OCI-LY3 (cell line): ENCODE data around the gene MBD4.

ENCODE experiments used
- H2AFZ ChIP-seq: fragments of 200-600, 300-600 bp; shearing (Covaris generic); 2 replicates; pipeline ENCODE4 v1.6.0; 2014; ENCODE audit warnings: antibody characterized with exemption, low read depth, low read length
- H3K27ac ChIP-seq: fragments of 200-600, 300-600 bp; sonication (generic); 2 replicates; pipeline ENCODE4 v1.5.1; 2014; ENCODE audit warnings: mild to moderate bottlenecking, low read length, moderate library complexity, mixed read lengths
- H3K27me3 ChIP-seq: fragments of 200-600, 300-600 bp; sonication (generic); 2 replicates; pipeline ENCODE4 v1.6.1; 2014; ENCODE audit warnings: low read depth, low read length, mixed read lengths
- H3K36me3 ChIP-seq: fragments of 200-600, 300-600 bp; sonication (generic); replicated peaks from 2 replicates; pipeline ENCODE3; 2014; ENCODE audit warnings: low read depth, low read length, mixed read lengths
- H3K4me1 ChIP-seq: fragments of 300-600, 200-600 bp; sonication (generic); 2 replicates; pipeline ENCODE4 v1.6.1; 2014; ENCODE audit warnings: low read length, mixed read lengths
- H3K4me2 ChIP-seq: fragments of 200-600, 300-600 bp; sonication (generic); 2 replicates; pipeline ENCODE4 v1.6.1; 2014; ENCODE audit warnings: low read length, mixed read lengths
- H3K4me3 ChIP-seq: fragments of 300-600, 200-600 bp; sonication (generic); 2 replicates; pipeline ENCODE4 v1.5.1; 2014; ENCODE audit warnings: antibody characterized with exemption, mild to moderate bottlenecking, low read length, moderate library complexity
- H3K79me2 ChIP-seq: fragments of 300-600, 200-600 bp; shearing (Covaris generic); 2 replicates; pipeline ENCODE4 v1.6.1; 2014; ENCODE audit warnings: mild to moderate bottlenecking, low read length, mixed read lengths
- H3K9ac ChIP-seq: fragments of 300-600, 200-600 bp; shearing (Covaris generic); 2 replicates; pipeline ENCODE4 v1.6.0; 2014; ENCODE audit warnings: mild to moderate bottlenecking, low read length, moderate library complexity
- H3K9me3 ChIP-seq: fragments of 200-600, 300-600 bp; shearing (Covaris generic); 2 replicates; pipeline ENCODE4 v1.6.1; 2014; ENCODE audit warnings: low read length, mixed read lengths; ENCODE audit not compliant: insufficient read depth
- H4K20me1 ChIP-seq: fragments of 200-600, 300-600 bp; sonication (generic); 2 replicates; pipeline ENCODE4 v1.6.1; 2016; ENCODE audit warnings: low read length, mixed read lengths; ENCODE audit not compliant: insufficient read depth
- CTCF ChIP-seq: fragments of 200-600, 300-600 bp; sonication (generic); IDR thresholded peaks from 2 replicates; pipeline ENCODE4 v1.5.1; 2014; ENCODE audit warnings: antibody characterized with exemption, low read length, low read depth
- EZH2phosphoT487 ChIP-seq: fragments of 200-600 bp; shearing (Covaris generic); IDR thresholded peaks from 2 replicates; pipeline ENCODE4 v1.6.1; 2018; ENCODE audit warnings: antibody characterized with exemption, mixed run types, low read depth

The MBD4 gene

GRCh38 chr3:129410971-129411370 is 28.8 kb downstream of the MBD4 start:
- no peaks in the 10 kb centered on the region for H3K79me2 ChIP-seq
- no peaks in the 10 kb centered on the region for H3K27me3 ChIP-seq
- H3K9ac ChIP-seq = no peak overlapping the region
- TF ChIP-seq EZH2phosphoT487 = no peak
- TF ChIP-seq CTCF = no peak
- H4K20me1 ChIP-seq = no peaks in the 10 kb centered on the region
- H3K36me3 ChIP-seq = no peaks in the 10 kb centered on the region
- H3K4me2 ChIP-seq = no peak overlapping the region
- no peaks in the 10 kb centered on the region for H3K9me3 ChIP-seq
- no peak overlapping the region for H3K27ac ChIP-seq
- H3K4me1 ChIP-seq = peaks cover 3% of the 10 kb centered on the region; the same call in 1 of the 2 replicates
- H3K4me3 ChIP-seq = no peak overlapping the region
- H2AFZ ChIP-seq = no peak overlapping the region

DNA sequence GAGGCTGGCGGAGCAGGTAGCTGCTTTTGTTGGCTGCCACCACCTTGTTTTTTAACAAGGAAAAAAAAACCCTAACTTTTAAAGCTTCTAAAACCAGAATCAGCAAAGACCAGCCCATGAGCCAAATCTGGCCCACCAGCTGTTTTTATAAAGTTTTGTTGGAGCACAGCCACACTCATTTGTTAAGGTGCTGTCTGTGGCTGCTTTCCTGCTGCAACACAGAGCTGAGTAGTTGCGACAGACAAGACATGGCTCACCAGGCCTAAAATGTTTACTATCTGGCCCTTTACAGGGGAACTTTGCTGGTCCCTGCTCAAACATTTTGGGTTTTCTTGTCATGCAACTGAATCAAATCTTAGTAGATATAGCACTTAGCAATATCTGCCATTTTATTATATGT is 30.2 kb downstream of the MBD4 start:
- no peaks in the 10 kb centered on the region for H4K20me1 ChIP-seq
- peaks cover 3% of the 10 kb centered on the region; the same call in 1 of the 2 replicates for H3K4me1 ChIP-seq
- H2AFZ ChIP-seq = no peak overlapping the region
- H3K27me3 ChIP-seq = no peaks in the 10 kb centered on the region
- H3K4me2 ChIP-seq = no peak overlapping the region
- H3K9me3 ChIP-seq = no peaks in the 10 kb centered on the region
- H3K4me3 ChIP-seq = no peak overlapping the region
- H3K36me3 ChIP-seq = no peaks in the 10 kb centered on the region
- no peak overlapping the region for H3K27ac ChIP-seq
- no peak for TF ChIP-seq EZH2phosphoT487
- TF ChIP-seq CTCF = no peak
- no peaks in the 10 kb centered on the region for H3K79me2 ChIP-seq
- no peak overlapping the region for H3K9ac ChIP-seq

- Histone ChIP-seq H3K9ac (no peak overlapping the region), H2AFZ (no peak overlapping the region), H3K4me2 (no peak overlapping the region), H3K79me2 (no peaks in the 10 kb centered on the region), H4K20me1 (no peaks in the 10 kb centered on the region), H3K36me3 (no peaks in the 10 kb centered on the region), H3K27me3 (no peaks in the 10 kb centered on the region), H3K9me3 (no peaks in the 10 kb centered on the region), H3K4me1 (peaks cover 6% of the 10 kb centered on the region), H3K27ac (no peak overlapping the region), H3K4me3 (no peak overlapping the region)
- TF ChIP-seq CTCF = no peak
- TF ChIP-seq EZH2phosphoT487 = no peak
Observed at GRCh38 chr3:129404610-129405009, 35.1 kb downstream of the MBD4 start.

- Histone ChIP-seq H3K27me3 (no peaks in the 10 kb centered on the region), H3K36me3 (no peaks in the 10 kb centered on the region), H3K4me3 (no peak overlapping the region), H3K4me1 (peaks cover 6% of the 10 kb centered on the region), H3K4me2 (no peak overlapping the region), H3K27ac (no peak overlapping the region), H3K9ac (no peak overlapping the region), H2AFZ (no peak overlapping the region), H3K9me3 (no peaks in the 10 kb centered on the region), H4K20me1 (no peaks in the 10 kb centered on the region), H3K79me2 (peaks cover 1% of the 10 kb centered on the region)
- TF ChIP-seq CTCF = no peak
- TF ChIP-seq EZH2phosphoT487 = no peak
Observed at GRCh38 chr3:129404130-129404529, 35.6 kb downstream of the MBD4 start.
